Adrenal gland (tissue), 5 donors: ENCODE results near the gene LRRC57.
A peak's percentile ranks its signal among the peaks of the same experiment; 100 is the strongest.

Experiments used
- POLR2A ChIP-seq, 2 donors: fragments of 450-650 bp; IDR thresholded peaks; one replicate each; pipeline ENCODE4 v1.6.1; 2017; ENCODE audit warnings: antibody characterized with exemption in 2 of 2, mild to moderate bottlenecking in 2 of 2, moderate library complexity in 1 of 2
- TF ChIP-seq, protein P1 (sequence below), 6 experiments: fragments of 450-650 bp in 4 of 6; fragments of 200-600 bp in 2 of 6; sonication (generic) in 1 of 6; IDR thresholded peaks; 1 replicate in 5 of 6; 2 replicates in 1 of 6; pipeline versions ENCODE4 v1.5.1 to v1.8.0; 2016 to 2021; ENCODE audit warnings: antibody characterized with exemption in 6 of 6, mild to moderate bottlenecking in 2 of 6, moderate library complexity in 1 of 6
- donor health status: DM: no; HTN: no; CAD: no.

DNA sequence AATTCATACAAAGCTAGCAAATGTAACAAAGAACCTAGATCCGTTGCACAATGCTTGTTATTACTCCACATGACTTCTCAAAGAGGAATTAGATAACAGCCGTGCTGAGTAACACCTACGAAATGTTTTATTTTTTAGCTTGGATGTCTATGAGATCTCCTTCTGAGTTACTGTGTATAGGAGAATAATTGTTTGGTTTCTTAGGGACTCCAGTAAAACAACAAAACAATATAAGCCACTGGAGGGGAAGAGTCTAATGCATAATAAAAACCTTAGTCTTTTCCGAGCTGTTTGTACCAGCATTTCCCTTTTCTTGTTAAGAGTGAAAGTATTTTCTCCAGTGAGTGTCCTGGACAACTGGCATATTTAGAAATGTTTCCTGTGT, 37.6 kb downstream of the LRRC57 start:
- TF ChIP-seq, protein P1, sequence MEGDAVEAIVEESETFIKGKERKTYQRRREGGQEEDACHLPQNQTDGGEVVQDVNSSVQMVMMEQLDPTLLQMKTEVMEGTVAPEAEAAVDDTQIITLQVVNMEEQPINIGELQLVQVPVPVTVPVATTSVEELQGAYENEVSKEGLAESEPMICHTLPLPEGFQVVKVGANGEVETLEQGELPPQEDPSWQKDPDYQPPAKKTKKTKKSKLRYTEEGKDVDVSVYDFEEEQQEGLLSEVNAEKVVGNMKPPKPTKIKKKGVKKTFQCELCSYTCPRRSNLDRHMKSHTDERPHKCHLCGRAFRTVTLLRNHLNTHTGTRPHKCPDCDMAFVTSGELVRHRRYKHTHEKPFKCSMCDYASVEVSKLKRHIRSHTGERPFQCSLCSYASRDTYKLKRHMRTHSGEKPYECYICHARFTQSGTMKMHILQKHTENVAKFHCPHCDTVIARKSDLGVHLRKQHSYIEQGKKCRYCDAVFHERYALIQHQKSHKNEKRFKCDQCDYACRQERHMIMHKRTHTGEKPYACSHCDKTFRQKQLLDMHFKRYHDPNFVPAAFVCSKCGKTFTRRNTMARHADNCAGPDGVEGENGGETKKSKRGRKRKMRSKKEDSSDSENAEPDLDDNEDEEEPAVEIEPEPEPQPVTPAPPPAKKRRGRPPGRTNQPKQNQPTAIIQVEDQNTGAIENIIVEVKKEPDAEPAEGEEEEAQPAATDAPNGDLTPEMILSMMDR (IDR thresholded peaks at IDR 0.05) = no peak
- TF ChIP-seq POLR2A (IDR thresholded peaks at IDR 0.05) = peak in 1 of 2 donors; percentile 12
